NCI-H1436 (cell line): ENCODE measurements around the gene ZNF491.
"Not testable (repeated sequence)": the region's sequence is repeated elsewhere in the genome, so short reads cannot be mapped to it uniquely, and the experiment has no call there.

Experiments
- DNase-seq: peaks from one replicate; lab custom pipeline; 2025; lab: John Stamatoyannopoulos, UW

Gene ZNF491

GRCh38 chr19:11806354-11807098 is 8.2 kb downstream of the ZNF491 start:
- no peak for DNase-seq

- DNase-seq, result no peak
Measured at GRCh38 chr19:11807099-11807380, 8.7 kb downstream of the ZNF491 start.

- no peak for DNase-seq
Measured at GRCh38 chr19:11813703-11814028, 15.3 kb downstream of the ZNF491 start.

GRCh38 chr19:11814029-11814699 is 15.8 kb downstream of the ZNF491 start, which contains the start of gene ZNF440:
ZNF440 (plus strand) TSS chr19:11814273; CDS start chr19:11814448, 175 bp downstream.
- peak; percentile 51 for DNase-seq

- no peak for DNase-seq
Measured at GRCh38 chr19:11814700-11815035, 16.3 kb downstream of the ZNF491 start.

- no peak for DNase-seq
Measured at GRCh38 chr19:11821474-11822109, 23.3 kb downstream of the ZNF491 start.

- not testable (repeated sequence) for DNase-seq
Measured at GRCh38 chr19:11828957-11829876, 30.9 kb downstream of the ZNF491 start.

GRCh38 chr19:11832253-11832912 is 34.1 kb downstream of the ZNF491 start:
- no peak for DNase-seq

- DNase-seq, result no peak
Measured at GRCh38 chr19:11833541-11833940, 35.2 kb downstream of the ZNF491 start.

GRCh38 chr19:11835626-11836066 is 37.3 kb downstream of the ZNF491 start:
- DNase-seq, result not testable (repeated sequence)

- no peak for DNase-seq
Measured at GRCh38 chr19:11843722-11844121, 45.4 kb downstream of the ZNF491 start.

- not testable (repeated sequence) for DNase-seq
Measured at GRCh38 chr19:11847615-11848014, 49.3 kb downstream of the ZNF491 start.

GRCh38 chr19:11848200-11848593 is 49.9 kb downstream of the ZNF491 start:
- DNase-seq, result no peak

- DNase-seq, result peak; percentile 2
Measured at GRCh38 chr19:11848594-11849469, 50.5 kb downstream of the ZNF491 start, which contains the start of gene ZNF439. ZNF439 (plus strand) TSS chr19:11848726; CDS start chr19:11848868, 142 bp downstream.

GRCh38 chr19:11850289-11850688 is 52.0 kb downstream of the ZNF491 start:
- not testable (repeated sequence) for DNase-seq

- DNase-seq, result no peak
Measured at GRCh38 chr19:11853358-11853757, 55.0 kb downstream of the ZNF491 start.

GRCh38 chr19:11856596-11857250 is 58.4 kb downstream of the ZNF491 start:
- no peak for DNase-seq
